B cell (primary cell): ENCODE results near the gene PLCXD1.

ENCODE experiments used
- CTCF ChIP-seq: fragments of 200-600 bp; IDR thresholded peaks from one replicate; pipeline ENCODE4 v1.8.0; 2022; ENCODE audit warnings: antibody characterized with exemption, mild to moderate bottlenecking
- EZH2 ChIP-seq: IDR thresholded peaks from 2 replicates; pipeline ENCODE4 v1.6.1; 2012; ENCODE audit warnings: borderline replicate concordance, low read depth, mild to moderate bottlenecking, moderate library complexity, low read length; ENCODE audit not compliant: insufficient read depth, poor library complexity, severe bottlenecking

DNA sequence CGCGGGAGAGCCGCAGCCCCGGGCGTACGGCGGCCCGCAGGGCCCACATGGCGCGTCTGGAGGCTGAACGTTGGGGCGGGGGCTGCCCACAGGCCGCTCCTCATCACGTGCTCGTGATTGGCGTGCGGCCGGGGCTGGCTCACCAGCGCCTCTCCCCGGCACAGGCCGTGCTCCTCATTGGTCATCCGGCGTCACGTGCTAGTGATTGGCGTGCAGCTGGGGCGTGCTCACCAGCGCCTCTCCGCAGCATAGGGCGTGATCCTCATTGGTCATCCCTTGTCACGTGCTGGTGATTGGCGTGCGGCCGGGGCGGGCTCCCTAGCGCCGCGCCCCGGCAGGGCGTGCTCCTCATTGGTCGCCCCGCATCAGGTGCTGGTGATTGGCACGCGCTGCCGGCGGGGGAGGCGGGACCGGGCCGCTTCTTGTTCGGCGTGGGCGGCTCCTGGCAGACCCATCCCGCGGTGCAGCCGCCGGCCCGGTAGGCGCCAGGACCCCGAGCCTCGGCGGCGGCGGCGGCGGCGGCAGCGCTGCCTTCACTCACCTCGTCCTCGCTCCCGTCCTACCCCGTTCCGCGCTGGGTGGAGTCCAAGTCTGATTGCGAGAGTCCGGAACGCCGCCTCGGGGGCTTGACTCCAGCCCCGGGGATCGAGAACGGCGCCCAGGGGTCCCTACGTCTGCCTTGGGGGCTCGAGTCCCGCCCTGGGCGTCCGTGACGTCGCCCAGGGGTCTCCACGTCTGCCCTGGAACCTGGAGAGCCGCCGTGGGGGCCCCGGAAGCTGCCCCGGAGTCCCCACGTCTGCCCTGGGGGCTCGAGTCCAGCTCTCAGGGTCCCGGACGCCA, 37.8 kb downstream of the PLCXD1 start, which contains the start of gene GTPBP6:
- TF ChIP-seq CTCF, result no peak
- TF ChIP-seq EZH2, result no peak
